ENCODE results near the gene SLX4IP. TPM values are rescaled to one million over a fixed set of nuclear protein-coding genes. Genes with fewer than 3 reads are reported as not detected.

The SLX4IP gene
- total RNA-seq, 6 experiments from 2014 or later, result 4.1 to 4.8 (median 4.5) TPM

DNA sequence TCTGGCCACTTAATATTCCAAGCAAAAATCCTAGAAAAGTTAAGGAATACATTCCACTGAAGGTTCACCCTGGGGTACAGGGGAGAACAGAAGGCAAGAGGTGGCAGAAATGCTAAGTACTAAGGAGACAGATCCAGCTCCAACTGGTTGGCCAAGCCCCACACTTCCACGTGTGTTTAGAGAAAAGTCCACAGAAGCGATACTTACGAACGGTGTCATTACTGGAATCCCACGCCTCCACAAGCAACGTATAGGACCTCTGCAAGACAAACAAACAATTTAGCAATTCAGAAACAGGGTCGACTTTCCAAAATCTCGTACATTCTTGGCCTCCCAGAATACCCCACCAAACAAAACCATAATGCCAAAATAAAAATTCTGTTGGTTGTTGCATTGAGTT is 228.7 kb downstream of the SLX4IP start:
- no peaks in the 10 kb centered on the region; the same call in none of the 2 replicates for H3K27me3 Mint-ChIP-seq (ENCODE audit: insufficient read depth)
- H3K9me3 Mint-ChIP-seq, result no peaks in the 10 kb centered on the region
- TF ChIP-seq, protein P1, sequence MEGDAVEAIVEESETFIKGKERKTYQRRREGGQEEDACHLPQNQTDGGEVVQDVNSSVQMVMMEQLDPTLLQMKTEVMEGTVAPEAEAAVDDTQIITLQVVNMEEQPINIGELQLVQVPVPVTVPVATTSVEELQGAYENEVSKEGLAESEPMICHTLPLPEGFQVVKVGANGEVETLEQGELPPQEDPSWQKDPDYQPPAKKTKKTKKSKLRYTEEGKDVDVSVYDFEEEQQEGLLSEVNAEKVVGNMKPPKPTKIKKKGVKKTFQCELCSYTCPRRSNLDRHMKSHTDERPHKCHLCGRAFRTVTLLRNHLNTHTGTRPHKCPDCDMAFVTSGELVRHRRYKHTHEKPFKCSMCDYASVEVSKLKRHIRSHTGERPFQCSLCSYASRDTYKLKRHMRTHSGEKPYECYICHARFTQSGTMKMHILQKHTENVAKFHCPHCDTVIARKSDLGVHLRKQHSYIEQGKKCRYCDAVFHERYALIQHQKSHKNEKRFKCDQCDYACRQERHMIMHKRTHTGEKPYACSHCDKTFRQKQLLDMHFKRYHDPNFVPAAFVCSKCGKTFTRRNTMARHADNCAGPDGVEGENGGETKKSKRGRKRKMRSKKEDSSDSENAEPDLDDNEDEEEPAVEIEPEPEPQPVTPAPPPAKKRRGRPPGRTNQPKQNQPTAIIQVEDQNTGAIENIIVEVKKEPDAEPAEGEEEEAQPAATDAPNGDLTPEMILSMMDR (IDR thresholded peaks at IDR 0.05), result no peak
- H3K36me3 Mint-ChIP-seq (ENCODE audit: low read depth), result peaks cover 25% of the 10 kb centered on the region
- no peak overlapping the region for H3K27ac Mint-ChIP-seq
- peaks cover 30% of the 10 kb centered on the region for H3K4me1 Mint-ChIP-seq (ENCODE audit: low read depth)
- no peak overlapping the region for H3K4me3 Mint-ChIP-seq
- DNase-seq, result no peak

DNA sequence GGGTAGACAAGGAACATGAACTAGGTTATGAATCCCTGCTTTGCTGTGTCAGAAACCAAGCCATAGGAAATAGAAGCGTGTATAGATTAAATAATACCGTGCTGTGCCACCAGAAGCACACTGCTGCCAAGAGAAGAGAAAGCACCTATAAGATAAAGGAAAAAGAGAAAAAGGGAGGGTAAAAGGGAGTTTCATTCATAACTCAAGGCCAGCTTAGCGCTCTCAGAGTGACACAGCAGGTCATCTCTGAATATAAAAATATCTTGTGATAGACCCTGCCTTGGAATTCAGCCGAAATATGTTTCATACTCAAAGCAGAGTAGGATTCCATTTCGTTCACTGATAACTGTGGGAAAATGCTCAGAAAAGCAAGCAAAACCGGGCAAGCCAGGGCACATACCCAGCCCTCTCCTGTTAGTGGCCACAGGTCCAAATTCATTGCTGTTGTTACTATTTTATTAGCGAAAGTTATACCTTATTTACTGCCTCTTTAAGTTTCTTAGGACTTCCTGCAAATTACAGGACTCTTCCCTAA is 230.0 kb downstream of the SLX4IP start:
- H3K27me3 Mint-ChIP-seq (ENCODE audit: insufficient read depth), result peaks cover 2% of the 10 kb centered on the region
- H3K27ac Mint-ChIP-seq, result no peak overlapping the region
- H3K9me3 Mint-ChIP-seq, result no peaks in the 10 kb centered on the region
- TF ChIP-seq, protein P1 (IDR thresholded peaks at IDR 0.05), result no peak
- H3K4me3 Mint-ChIP-seq, result no peak overlapping the region
- DNase-seq, result no peak
- H3K4me1 Mint-ChIP-seq (ENCODE audit: low read depth), result peaks cover 22% of the 10 kb centered on the region
- H3K36me3 Mint-ChIP-seq (ENCODE audit: low read depth), result peaks cover 19% of the 10 kb centered on the region

DNA sequence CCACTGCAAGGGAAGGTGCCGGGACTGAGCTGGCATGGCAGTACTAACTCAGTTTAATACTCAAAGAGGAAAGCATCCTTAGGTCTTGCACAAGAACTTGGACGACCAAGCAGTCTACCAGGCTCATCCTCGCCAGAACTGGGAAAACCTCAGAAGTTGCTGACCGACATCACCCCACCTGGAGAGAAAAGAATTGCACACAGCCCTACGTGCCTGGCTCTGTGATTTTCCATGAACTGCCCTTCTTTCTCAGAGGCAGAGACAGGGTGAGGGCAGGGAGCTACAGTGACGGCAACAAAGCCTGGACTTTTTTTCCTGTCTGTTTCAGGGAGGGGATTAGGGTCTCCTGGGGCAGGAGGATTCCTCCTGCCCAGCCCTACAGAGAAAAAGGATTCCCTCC is 230.7 kb downstream of the SLX4IP start:
- no peak for DNase-seq
- H3K36me3 Mint-ChIP-seq (ENCODE audit: low read depth), result peaks cover 17% of the 10 kb centered on the region
- peaks cover 2% of the 10 kb centered on the region for H3K27me3 Mint-ChIP-seq (ENCODE audit: insufficient read depth)
- no peaks in the 10 kb centered on the region for H3K9me3 Mint-ChIP-seq
- no peak overlapping the region for H3K27ac Mint-ChIP-seq
- H3K4me3 Mint-ChIP-seq, result no peak overlapping the region
- peaks cover 15% of the 10 kb centered on the region for H3K4me1 Mint-ChIP-seq (ENCODE audit: low read depth)
- TF ChIP-seq, protein P1 (IDR thresholded peaks at IDR 0.05), result no peak

DNA sequence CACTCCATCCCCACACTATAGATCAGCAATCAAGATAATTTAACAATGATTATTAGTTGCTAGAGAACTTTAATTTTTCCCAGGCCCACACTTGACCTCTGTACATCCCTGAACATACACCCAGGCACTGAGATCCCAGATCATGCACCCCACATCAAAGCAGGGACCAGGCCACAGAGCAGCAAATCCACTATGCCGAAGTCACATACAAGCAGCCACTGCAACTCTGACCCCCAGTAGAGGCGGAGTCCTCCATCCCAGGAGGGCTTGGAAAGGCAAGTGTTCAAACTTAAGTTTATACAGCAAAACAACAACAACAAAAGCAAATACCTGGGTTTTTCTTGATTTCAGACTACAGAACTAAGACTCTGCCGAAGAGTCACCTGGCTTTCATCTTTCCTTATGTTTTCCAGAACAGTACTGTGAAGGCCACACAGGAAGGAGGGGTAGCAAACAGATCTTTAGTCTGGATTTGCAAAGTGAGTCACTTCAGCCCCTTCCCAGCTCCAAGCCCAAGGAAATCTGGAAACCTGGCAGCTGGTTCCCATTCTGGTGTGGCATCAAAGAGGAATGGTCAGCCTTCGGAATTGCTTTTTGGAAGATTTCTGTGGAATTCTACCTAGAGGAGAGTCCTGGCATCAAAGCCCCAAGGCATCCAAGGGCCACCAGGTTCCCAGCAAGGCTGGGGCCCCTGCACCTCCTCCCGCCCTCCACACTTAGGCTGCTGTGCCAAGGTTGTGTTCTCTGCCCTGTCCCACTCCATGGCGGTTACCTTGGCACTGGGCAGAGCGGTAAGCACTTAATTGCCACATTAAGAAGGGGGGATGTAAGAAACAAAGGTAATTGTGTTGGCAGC is 231.3 kb downstream of the SLX4IP start:
- Mint-ChIP-seq H3K9me3 (no peaks in the 10 kb centered on the region), H3K36me3 (ENCODE audit: low read depth) (peaks cover 11% of the 10 kb centered on the region), H3K27me3 (ENCODE audit: insufficient read depth) (peaks cover 2% of the 10 kb centered on the region), H3K4me1 (ENCODE audit: low read depth) (peaks cover 17% of the 10 kb centered on the region), H3K4me3 (no peak overlapping the region), H3K27ac (no peak overlapping the region)
- TF ChIP-seq, protein P1 (IDR thresholded peaks at IDR 0.05), result no peak
- DNase-seq, result no peak

DNA sequence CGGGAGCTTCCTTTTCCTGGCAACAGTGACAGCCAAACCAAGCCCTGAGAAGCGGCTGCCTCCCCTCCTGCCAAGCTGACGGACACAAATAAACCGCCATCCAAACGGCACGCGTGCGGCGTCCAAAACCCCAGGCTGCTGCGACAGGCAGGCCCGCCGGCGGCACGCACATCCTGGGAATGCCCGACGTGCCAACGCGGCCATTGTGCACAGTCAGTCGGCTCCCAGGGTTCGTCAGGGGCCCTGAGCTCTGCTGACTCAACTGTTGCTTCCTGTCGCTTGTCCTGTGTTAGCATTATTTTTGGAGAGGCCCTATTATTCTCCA is 231.9 kb downstream of the SLX4IP start:
- H3K36me3 Mint-ChIP-seq (ENCODE audit: low read depth), result peaks cover 7% of the 10 kb centered on the region; the same call in 1 of the 2 replicates
- peaks cover 2% of the 10 kb centered on the region for H3K27me3 Mint-ChIP-seq (ENCODE audit: insufficient read depth)
- no peak overlapping the region for H3K27ac Mint-ChIP-seq
- peaks cover 20% of the 10 kb centered on the region for H3K4me1 Mint-ChIP-seq (ENCODE audit: low read depth)
- no peak for DNase-seq
- no peaks in the 10 kb centered on the region for H3K9me3 Mint-ChIP-seq
- TF ChIP-seq, protein P1 (IDR thresholded peaks at IDR 0.05), result no peak
- no peak overlapping the region for H3K4me3 Mint-ChIP-seq

Data from HFFc6 (cell line).